ENCODE data around the gene ADGRG6.

ADGRG6 gene

DNA sequence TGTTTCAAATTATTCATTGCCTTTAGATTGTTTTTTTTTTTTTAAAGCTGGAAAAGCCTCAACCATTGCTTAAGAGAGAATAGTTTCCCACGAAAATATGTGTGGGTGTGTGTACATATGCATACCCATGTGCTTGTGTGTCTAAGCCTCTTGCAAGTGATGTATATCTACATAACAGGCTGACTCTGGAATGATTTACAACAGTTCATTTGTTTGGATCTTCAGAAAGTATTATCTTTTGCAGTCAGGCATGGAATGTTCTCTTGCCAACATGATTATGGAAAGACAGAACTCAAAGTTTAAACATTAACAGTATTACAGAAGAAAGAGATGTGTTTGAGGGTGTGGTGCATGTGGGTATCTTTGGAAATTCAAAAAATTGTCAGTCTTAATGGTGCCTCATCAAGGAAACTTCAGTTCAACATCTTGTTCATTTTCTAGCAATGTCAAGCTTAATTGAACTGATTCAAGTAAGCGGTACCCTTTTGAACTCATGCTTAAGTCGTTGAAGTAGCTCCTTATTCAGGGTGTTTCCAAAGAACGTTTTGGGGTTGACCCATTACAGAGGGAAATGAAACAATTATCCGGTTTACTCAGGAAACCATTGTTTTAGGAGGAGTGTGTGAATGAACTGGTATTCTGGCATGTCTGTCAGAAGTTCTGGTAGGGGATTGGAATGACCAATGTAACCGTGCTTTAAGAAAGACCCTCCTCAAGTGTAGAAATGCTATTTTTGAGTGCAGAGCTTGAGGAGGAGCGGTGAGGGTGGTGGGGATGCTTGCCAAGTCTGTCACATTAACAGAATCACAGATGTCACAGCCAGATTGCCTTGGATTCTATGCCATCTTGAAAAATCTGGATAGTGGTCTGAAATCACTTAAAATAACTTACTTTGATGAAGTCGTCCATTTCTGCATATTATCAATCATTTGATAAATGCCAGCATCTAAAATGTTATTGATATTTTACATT is 60.3 kb downstream of the ADGRG6 start:
- TF ChIP-seq HDGF (IDR thresholded peaks at IDR 0.05; ENCODE audit: borderline replicate concordance) (no peak), ARNT (IDR thresholded peaks at IDR 0.05) (no peak), ZNF384 (IDR thresholded peaks at IDR 0.05) (no peak), BHLHE40 (IDR thresholded peaks at IDR 0.05; ENCODE audit: borderline replicate concordance) (no peak)
- TF ChIP-seq, protein P1, sequence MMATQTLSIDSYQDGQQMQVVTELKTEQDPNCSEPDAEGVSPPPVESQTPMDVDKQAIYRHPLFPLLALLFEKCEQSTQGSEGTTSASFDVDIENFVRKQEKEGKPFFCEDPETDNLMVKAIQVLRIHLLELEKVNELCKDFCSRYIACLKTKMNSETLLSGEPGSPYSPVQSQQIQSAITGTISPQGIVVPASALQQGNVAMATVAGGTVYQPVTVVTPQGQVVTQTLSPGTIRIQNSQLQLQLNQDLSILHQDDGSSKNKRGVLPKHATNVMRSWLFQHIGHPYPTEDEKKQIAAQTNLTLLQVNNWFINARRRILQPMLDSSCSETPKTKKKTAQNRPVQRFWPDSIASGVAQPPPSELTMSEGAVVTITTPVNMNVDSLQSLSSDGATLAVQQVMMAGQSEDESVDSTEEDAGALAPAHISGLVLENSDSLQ (IDR thresholded peaks at IDR 0.05) = no peak
- CTCF ChIA-PET = interaction anchor here (0.6 to 1.5 kb wide), 2 partner anchors 11 to 45 kb away, joined by 3 read pairs; no protein-coding TSS in a partner anchor
- DNase-seq (ENCODE audit: extremely low spot score) = no peak
- POLR2A ChIA-PET = no interaction called here

DNA sequence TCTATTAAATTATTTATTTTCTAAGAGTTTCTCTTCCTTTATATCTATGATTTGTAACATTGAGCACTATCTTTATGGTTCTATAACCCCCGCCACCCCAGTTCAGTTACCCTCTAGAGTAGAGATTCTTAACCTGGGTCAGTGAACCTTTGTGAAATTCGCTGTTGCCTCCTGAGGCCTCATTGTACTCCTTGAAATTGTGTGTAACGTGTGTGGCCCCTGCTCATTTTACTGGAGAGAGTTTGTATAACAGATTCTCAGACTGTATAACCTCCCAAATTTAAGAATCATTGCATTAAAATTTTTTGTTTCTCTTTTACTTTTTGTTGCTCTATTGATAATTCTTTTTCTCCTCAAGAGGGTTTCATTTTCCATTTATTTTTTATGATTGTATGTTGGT is 65.3 kb downstream of the ADGRG6 start:
- ChIA-PET CTCF (no interaction called here), POLR2A (no interaction called here)
- TF ChIP-seq FOXK2 (IDR thresholded peaks at IDR 0.05) = no peak
- no peak for TF ChIP-seq FOXA1 (IDR thresholded peaks at IDR 0.05)
- TF ChIP-seq TARDBP (IDR thresholded peaks at IDR 0.05) = no peak
- TF ChIP-seq SUZ12 (IDR thresholded peaks at IDR 0.05) = no peak
- DNase-seq (ENCODE audit: extremely low spot score) = no peak

DNA sequence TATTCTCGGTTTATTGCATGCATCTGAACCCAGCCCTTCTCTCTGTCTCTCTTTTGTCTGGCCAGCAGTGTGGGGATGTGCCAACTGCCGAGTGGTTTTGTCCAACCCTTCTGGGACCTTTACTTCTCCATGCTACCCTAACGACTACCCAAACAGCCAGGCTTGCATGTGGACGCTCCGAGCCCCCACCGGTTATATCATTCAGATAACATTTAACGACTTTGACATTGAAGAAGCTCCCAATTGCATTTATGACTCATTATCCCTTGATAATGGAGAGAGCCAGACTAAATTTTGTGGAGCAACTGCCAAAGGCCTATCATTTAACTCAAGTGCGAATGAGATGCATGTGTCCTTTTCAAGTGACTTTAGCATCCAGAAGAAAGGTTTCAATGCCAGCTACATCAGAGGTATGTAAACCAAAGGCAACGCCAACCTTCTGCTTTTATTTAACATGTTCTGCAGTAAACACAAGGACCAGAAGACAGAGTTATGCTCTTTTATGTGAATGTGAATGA is 65.8 kb downstream of the ADGRG6 start:
- TF ChIP-seq NFRKB (IDR thresholded peaks at IDR 0.05) (no peak), ELF4 (IDR thresholded peaks at IDR 0.05) (no peak), FOXM1 (IDR thresholded peaks at IDR 0.05; ENCODE audit: borderline replicate concordance) (no peak), LEF1 (IDR thresholded peaks at IDR 0.05; ENCODE audit: borderline replicate concordance) (no peak), SUZ12 (IDR thresholded peaks at IDR 0.05) (no peak), CTBP1 (IDR thresholded peaks at IDR 0.05; ENCODE audit: borderline replicate concordance) (no peak), FOXK2 (IDR thresholded peaks at IDR 0.05) (no peak)
- ChIA-PET POLR2A (no interaction called here), CTCF (interaction anchor here (0.6 kb wide), 1 partner anchor 44 kb away, joined by 3 read pairs; no protein-coding TSS in a partner anchor)
- no peak for DNase-seq (ENCODE audit: extremely low spot score)

DNA sequence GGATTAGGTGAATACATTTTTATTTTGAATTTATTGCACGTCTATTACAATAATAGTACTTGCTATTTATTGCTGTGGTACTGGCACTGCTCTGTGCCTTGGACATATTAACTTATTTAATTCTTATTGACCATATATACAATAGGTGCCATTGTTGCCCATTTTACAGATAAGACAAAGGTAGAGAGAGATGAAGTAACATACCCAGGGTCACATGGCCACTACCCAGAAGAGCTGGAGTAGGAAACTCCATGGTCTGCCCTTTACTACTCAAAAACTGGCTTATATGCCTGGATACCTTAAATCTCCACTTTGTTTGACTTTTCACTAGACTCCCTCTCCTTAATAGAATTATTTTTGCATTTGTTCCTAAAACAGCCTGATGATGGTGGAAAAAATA is 67.5 kb downstream of the ADGRG6 start:
- ChIA-PET POLR2A (no interaction called here), CTCF (no interaction called here)
- DNase-seq (ENCODE audit: extremely low spot score) = no peak
- TF ChIP-seq CTBP1 (IDR thresholded peaks at IDR 0.05; ENCODE audit: borderline replicate concordance) (no peak), FOXK2 (IDR thresholded peaks at IDR 0.05) (no peak), ZNF384 (IDR thresholded peaks at IDR 0.05) (no peak), FOXM1 (IDR thresholded peaks at IDR 0.05; ENCODE audit: borderline replicate concordance) (no peak; the same call in 1 of the 2 replicates), HDGF (IDR thresholded peaks at IDR 0.05; ENCODE audit: borderline replicate concordance) (no peak), BHLHE40 (IDR thresholded peaks at IDR 0.05; ENCODE audit: borderline replicate concordance) (no peak), ELF4 (IDR thresholded peaks at IDR 0.05) (no peak), L3MBTL2 (conservative IDR thresholded peaks at IDR 0.05) (no peak), SP1 (IDR thresholded peaks at IDR 0.05) (no peak), NFRKB (IDR thresholded peaks at IDR 0.05) (no peak), ARNT (IDR thresholded peaks at IDR 0.05) (no peak), TARDBP (IDR thresholded peaks at IDR 0.05) (no peak), SUZ12 (IDR thresholded peaks at IDR 0.05) (no peak), LEF1 (IDR thresholded peaks at IDR 0.05; ENCODE audit: borderline replicate concordance) (no peak), FOXA1 (IDR thresholded peaks at IDR 0.05) (no peak)
- TF ChIP-seq, protein P1 (IDR thresholded peaks at IDR 0.05) = no peak

DNA sequence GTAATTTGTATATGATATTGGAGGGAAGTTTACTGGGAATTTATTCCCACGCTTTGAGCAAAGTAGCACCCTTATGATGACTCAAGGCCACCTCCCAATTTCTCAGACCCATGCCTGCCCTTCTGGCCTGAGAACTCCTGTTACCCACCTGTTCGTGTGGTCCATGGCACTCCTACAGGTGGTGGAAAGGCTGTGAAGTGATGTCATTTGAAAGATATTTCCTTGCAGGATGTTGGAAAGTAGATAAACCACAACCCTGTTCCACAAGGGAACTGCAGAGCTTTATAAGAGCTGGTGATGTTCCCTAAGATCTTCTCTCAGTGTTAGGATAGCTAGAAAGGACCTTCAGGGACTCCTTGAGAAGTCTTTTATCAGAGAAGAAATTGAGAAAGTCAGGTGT is 70.5 kb downstream of the ADGRG6 start:
- TF ChIP-seq SUZ12 (IDR thresholded peaks at IDR 0.05) = no peak
- TF ChIP-seq LEF1 (IDR thresholded peaks at IDR 0.05; ENCODE audit: borderline replicate concordance) = no peak
- no peak for TF ChIP-seq FOXA1 (IDR thresholded peaks at IDR 0.05)
- no peak for TF ChIP-seq NFRKB (IDR thresholded peaks at IDR 0.05)
- no peak for TF ChIP-seq HDGF (IDR thresholded peaks at IDR 0.05; ENCODE audit: borderline replicate concordance)
- TF ChIP-seq, protein P1 (IDR thresholded peaks at IDR 0.05) = no peak
- TF ChIP-seq SP1 (IDR thresholded peaks at IDR 0.05) = no peak
- TF ChIP-seq FOXM1 (IDR thresholded peaks at IDR 0.05; ENCODE audit: borderline replicate concordance) = no peak
- TF ChIP-seq L3MBTL2 (conservative IDR thresholded peaks at IDR 0.05) = no peak
- no peak for TF ChIP-seq FOXK2 (IDR thresholded peaks at IDR 0.05)
- no peak for TF ChIP-seq ARNT (IDR thresholded peaks at IDR 0.05)
- no peak for TF ChIP-seq ZNF384 (IDR thresholded peaks at IDR 0.05)
- ChIA-PET POLR2A (no interaction called here), CTCF (interaction anchor here (0.8 kb wide), 2 partner anchors 10 to 16 kb away, joined by 3 read pairs; no protein-coding TSS in a partner anchor)
- DNase-seq (ENCODE audit: extremely low spot score) = no peak

All from HEK293T (cell line).